Non-pigmented ciliary epithelial cell (primary cell): ENCODE data around the gene SLC8B1.
"Not testable (repeated sequence)": the region's sequence is repeated elsewhere in the genome, so short reads cannot be mapped to it uniquely, and the experiment has no call there.

Experiments used
- DNase-seq: peaks from one replicate; pipeline ENCODE4 v3.0.0-alpha.2; 2010; ENCODE audit warnings: low read depth

Gene SLC8B1

DNA sequence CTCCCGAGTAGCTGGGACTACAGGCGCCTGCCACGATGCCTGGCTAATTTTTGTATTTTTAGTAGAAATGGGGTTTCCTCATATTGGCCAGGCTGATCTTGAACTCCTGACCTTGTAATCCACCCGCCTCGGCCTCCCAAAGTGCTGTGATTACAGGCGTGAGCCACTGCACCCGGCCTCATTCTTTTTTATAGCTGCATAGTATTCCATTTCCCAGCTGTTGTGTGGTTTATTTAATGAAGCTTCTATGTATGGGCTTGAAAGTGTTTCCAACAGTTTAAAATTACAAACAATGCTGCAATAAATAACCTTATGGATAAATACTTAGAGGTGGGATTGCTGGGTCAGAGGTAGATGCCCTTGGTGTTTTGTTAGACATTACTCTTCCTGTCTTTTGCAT lies 19.3 kb upstream of the SLC8B1 start:
- DNase-seq, result not testable (repeated sequence)

GRCh38 chr12:113351089-113351488 lies 16.2 kb upstream of the SLC8B1 start:
- no peak for DNase-seq

DNA sequence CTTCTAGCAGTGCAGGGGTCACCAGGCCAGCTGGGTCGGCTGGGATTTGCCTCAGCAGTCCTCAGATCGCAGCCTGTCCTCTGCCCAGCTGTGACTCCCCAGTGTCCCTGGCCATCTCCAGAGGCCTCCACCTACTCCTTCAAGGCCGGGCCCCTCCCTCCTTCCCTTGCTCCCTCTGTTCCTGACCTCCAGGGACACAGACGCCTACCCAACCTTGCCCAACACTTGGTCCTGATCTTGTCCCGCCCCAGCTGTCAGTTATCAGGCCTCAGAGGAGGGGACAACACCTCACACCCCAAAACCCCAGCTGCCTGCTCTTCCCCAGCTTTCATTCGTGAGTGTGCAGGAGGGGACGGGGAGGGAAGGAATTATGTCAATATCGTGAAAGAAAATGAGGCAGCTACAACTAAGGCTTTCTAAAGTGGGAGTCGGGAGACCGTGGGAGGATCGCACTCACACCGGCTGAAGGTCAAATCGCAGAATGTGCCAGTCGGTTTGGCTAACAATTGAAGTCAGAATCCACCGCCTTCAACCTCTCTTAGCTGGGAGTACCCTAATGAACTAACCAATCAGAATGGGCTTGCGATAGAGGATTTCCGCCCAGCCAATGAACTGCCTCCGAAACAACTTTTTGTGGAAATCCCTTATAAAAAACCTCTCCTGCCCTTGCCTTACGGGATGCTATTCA lies 14.1 kb upstream of the SLC8B1 start:
- no peak for DNase-seq

- DNase-seq, result no peak
These were observed 13.0 kb upstream of the SLC8B1 start for GRCh38 chr12:113347892-113348291.

DNA sequence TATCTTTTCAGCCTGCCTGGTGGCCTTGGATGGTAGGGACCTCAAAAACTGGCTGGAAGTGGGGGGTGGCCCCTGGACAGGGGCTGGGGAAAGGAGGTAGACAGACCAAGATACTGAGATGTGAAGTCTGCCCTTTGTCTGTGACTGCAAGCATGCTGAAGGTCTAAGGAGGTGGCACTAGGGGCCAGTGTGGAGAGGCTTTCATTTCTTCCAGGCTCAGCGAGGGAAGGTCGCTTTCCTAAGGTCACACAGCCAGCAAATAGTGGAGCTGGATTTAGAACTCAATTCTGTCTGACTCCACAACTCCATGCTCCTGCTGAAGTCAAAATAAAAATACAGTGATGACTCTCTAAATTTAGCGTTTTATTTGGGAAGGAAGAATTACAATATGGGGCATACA lies 12.2 kb upstream of the SLC8B1 start:
- DNase-seq, result no peak

- DNase-seq, result no peak
These were observed 11.4 kb upstream of the SLC8B1 start for GRCh38 chr12:113346353-113346752.

DNA sequence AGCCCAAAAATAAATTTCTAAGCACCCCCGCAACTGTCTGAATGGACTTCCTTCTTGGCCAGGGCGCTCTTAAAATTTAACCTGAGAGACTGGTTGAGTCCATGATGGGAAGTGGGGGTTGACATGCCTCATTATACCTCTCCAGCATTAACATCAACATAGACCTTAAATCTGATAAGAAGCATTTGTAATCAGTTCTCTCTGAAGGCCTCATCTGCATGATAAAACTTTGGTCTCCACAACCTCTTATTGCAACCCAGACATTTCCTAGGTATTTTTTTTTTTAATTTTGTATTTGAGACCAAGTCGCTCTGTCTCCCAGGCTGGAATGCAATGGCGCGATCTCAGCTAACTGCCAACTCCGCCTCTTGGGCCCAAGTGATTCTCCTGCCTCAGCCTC lies 10.4 kb upstream of the SLC8B1 start:
- DNase-seq, result no peak

GRCh38 chr12:113341535-113341934 lies 6.6 kb upstream of the SLC8B1 start:
- DNase-seq, result no peak

GRCh38 chr12:113340061-113340460 lies 5.2 kb upstream of the SLC8B1 start:
- DNase-seq, result no peak

DNA sequence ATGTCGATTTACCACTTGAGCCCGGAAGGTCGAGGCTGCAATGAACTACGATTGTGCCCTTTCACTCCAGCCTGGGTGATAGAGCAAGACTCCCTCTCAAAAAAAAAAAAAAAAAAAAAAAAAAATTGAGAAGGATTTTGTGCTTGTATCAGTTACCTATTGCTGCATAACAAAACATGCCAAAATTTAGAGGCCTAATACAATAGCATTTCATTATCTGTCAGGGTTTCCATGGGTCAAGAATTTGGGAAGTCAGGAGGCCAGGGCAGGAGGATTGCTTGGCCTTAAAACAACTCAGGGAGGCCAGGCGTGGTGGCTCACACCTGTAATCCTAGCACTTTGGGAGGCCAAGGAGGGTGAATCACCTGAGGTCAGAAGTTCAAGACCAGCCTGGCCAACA lies 4.6 kb upstream of the SLC8B1 start:
- no peak for DNase-seq

DNA sequence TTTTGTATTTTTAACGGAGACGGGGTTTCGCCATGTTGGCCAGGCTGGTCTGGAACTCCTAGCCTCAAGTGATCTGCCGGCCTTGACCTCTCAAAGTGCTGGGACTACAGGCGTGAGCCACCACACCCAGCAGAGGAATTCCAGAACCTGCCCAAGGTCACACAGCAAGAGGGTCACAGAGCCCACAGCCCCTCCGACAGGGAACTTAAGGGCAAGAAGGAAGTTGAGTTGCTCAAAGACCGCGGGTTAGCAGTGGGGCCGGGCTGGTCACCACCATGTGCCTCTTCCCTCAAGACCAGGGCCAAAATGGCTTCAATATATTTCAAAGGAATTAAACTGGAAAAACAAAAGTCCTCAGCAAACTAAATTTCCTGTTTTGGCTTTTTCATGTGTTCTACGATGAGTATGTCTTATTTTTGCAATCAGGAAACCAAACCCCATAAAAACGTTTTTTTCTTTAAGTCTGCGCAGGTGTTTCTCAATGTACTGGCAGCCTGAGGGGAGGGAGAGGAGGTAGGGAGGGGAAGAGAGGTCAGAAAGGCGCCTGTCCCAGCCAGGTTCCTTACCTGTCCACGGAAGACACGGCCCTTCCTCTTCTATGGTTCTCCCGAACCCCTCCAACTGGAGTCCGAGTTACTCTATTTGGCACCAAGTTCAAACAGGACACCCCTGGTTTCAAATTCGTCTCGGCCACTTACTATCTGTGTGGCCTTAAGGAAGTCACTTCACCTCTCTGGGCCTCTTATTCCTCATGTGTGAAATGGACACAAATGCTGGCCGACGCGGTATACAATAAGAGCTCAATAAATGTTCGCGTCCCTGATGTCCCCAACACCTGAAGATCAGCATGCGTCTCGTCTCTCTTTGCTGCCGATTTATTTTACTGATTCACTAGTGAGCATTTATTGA lies 778 bp downstream of the SLC8B1 start:
- no peak for DNase-seq

DNA sequence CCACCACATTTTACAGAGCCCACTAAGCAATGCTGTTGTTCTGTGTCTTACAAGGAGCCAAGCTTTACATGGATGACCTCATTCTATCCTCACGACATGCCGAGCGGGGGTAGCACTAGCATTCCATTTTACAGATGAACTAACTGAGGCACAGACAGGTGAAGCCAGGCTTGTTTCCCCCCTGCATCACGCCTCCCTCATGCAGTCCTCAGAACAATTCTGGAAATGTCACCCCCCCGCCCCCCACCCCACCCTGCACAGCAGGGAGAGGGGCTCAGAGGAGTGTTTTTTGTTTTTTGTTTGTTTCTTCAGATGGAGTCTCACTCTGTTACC lies 1.5 kb downstream of the SLC8B1 start:
- DNase-seq, result no peak

GRCh38 chr12:113332688-113333417 lies 2.1 kb downstream of the SLC8B1 start:
- no peak for DNase-seq

GRCh38 chr12:113330505-113330904 lies 4.4 kb downstream of the SLC8B1 start:
- DNase-seq, result no peak

GRCh38 chr12:113329791-113330417 lies 5.0 kb downstream of the SLC8B1 start:
- DNase-seq, result no peak

DNA sequence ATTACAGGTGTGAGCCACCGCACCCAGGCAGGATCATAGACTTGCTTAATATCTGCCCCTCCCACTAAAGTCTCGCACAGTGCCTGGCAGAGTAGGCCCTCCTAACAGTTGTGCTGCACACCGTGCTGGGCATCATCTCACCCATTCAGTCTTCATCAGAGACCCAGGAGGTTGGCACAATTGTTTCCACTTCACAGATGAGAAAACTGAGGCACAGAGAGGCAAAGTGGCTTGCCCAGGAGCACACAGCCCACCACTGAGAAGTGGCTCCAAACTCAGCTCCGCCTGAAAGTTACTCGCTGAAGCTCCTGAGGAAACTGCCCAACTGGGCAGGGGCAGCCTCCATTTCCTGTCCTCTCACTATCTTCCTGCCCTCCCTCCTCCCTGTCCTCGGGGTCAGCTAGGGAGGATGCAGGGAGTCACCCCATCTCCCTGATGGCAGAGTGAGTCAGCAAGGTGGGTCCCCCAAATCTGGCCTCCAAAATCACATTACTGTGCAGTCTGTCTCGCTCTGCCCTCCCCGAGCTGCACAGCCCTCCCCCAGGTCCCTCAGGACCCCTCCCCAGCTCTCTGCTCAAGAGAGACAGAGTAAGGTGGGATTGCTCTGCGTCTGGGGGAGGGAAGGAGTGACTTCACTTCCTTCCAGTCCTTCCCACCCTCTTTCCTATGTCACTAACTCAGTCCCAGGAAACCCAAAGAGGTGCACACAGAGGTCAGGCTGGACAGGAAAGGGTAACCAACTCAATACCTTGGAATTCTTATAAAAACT lies 5.7 kb downstream of the SLC8B1 start:
- DNase-seq, result no peak

GRCh38 chr12:113328368-113328889 lies 6.5 kb downstream of the SLC8B1 start:
- no peak for DNase-seq

GRCh38 chr12:113326775-113327395 lies 8.0 kb downstream of the SLC8B1 start:
- no peak for DNase-seq

DNA sequence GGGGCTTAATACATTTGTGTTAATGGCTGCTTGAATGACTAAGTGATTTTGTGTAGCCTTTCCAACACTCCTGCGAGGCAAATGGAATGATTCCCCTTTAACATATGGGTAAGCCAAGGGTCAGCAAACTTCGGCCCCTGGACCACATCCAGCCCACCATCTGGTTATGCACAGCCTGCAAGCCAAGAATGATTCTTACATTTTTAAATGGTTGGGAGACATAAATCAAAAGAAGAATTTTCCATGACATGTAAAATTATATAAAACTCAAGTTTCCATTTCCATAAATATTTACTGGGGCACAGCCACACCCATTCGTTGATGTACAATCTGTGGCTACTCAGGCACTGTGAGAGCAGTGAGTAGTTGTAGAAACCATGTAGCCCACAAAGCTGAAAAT lies 9.0 kb downstream of the SLC8B1 start:
- no peak for DNase-seq

DNA sequence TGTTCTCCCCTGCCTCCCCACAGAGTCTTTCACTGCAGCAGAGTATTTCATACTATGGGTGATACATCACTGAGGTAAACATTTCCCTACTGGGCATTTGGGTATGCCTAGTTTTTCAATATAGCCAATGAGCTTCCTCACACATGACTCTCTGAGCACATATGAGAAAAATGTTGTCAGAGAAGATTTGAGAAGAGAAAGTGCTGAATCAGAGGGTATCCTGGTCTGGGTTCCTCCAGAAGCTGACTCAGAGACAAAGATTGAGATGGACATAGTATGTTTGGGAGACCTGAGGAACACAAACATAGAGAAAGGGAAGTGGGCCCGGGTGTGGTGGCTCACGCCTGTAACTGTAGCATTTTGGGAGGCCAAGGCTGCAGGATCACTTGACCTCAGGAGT lies 12.6 kb downstream of the SLC8B1 start:
- DNase-seq, result peak; percentile 54

DNA sequence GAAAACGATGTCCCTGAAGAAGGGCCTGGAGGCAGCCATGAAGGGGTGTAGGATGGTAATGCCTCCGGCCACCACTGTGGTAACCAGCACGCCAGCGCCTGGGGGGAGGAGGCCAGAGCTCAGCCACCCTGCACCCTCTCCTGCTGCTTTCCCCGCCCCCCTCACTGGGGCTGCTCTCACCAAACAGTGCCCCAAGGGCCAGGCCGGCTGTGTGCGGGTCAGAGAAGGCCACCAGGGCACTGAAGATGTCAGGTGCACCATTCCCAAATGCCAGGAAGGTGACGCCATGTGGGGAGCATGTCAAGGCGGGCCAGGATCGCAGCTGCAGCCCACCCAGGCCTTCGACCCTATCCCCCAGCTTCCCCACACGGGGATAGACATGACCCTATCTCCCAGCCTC lies 14.5 kb downstream of the SLC8B1 start:
- no peak for DNase-seq
